ENCODE results near the gene MROH9.
"Not testable (repeated sequence)": the region's sequence is repeated elsewhere in the genome, so short reads cannot be mapped to it uniquely, and the experiment has no call there.

MROH9 gene

GRCh38 chr1:170931650-170932049 lies 3.7 kb upstream of the MROH9 start:
- H3K27me3 Mint-ChIP-seq, result no peaks in the 10 kb centered on the region
- H3K27ac Mint-ChIP-seq, result no peak overlapping the region
- no peak overlapping the region for H3K4me3 Mint-ChIP-seq
- H3K36me3 Mint-ChIP-seq, result no peaks in the 10 kb centered on the region
- H3K9me3 Mint-ChIP-seq (ENCODE audit: low read depth), result no peaks in the 10 kb centered on the region
- H3K4me1 Mint-ChIP-seq (ENCODE audit: low read depth), result no peaks in the 10 kb centered on the region

- H3K36me3 Mint-ChIP-seq, result no peaks in the 10 kb centered on the region
- H3K27ac Mint-ChIP-seq, result no peak overlapping the region
- no peaks in the 10 kb centered on the region for H3K27me3 Mint-ChIP-seq
- no peaks in the 10 kb centered on the region for H3K9me3 Mint-ChIP-seq (ENCODE audit: low read depth)
- no peak overlapping the region for H3K4me3 Mint-ChIP-seq
- no peaks in the 10 kb centered on the region for H3K4me1 Mint-ChIP-seq (ENCODE audit: low read depth)
Measured at GRCh38 chr1:170932236-170932635, 3.1 kb upstream of the MROH9 start.

- Mint-ChIP-seq H3K4me3 (no peak overlapping the region), H3K36me3 (no peaks in the 10 kb centered on the region), H3K4me1 (ENCODE audit: low read depth) (no peaks in the 10 kb centered on the region)
Measured at GRCh38 chr1:170938281-170938680, 2.9 kb downstream of the MROH9 start.

GRCh38 chr1:170939476-170939875 lies 4.1 kb downstream of the MROH9 start:
- Mint-ChIP-seq H3K4me3 (no peak overlapping the region), H3K27ac (no peak overlapping the region), H3K4me1 (ENCODE audit: low read depth) (no peaks in the 10 kb centered on the region), H3K36me3 (no peaks in the 10 kb centered on the region), H3K9me3 (ENCODE audit: low read depth) (peaks cover 3% of the 10 kb centered on the region), H3K27me3 (peaks cover 13% of the 10 kb centered on the region)

More at GRCh38 chr1:170938281-170938680, 2.9 kb downstream of the MROH9 start:
- Mint-ChIP-seq H3K9me3 (ENCODE audit: low read depth) (peaks cover 3% of the 10 kb centered on the region), H3K27ac (no peak overlapping the region), H3K27me3 (peaks cover 11% of the 10 kb centered on the region)

DNA sequence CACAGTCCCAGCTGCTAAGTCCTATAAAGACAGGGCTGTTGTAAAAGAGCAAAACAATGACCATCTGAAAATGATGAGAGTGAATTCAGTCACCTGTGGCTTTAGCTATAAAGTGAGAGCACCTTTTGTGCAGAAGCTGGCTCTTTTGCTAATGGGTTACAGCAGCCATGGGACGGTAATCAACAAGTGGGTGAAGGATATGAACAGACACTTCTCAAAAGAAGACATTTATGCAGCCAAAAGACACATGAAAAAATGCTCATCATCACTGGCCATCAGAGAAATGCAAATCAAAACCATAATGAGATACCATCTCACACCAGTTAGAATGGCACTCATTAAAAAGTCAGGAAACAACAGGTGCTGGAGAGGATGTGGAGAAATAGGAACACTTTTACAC lies 16.4 kb downstream of the MROH9 start:
- not testable (repeated sequence) for H3K27ac Mint-ChIP-seq; H3K9me3 Mint-ChIP-seq (ENCODE audit: low read depth)

GRCh38 chr1:170959385-170959784 lies 24.1 kb downstream of the MROH9 start:
- Mint-ChIP-seq H3K36me3 (no peaks in the 10 kb centered on the region), H3K27ac (no peak overlapping the region), H3K4me1 (ENCODE audit: low read depth) (no peaks in the 10 kb centered on the region), H3K9me3 (ENCODE audit: low read depth) (peaks cover 8% of the 10 kb centered on the region), H3K4me3 (no peak overlapping the region), H3K27me3 (peaks cover 10% of the 10 kb centered on the region)

More for the DNA sequence above, 16.4 kb downstream of the MROH9 start:
- H3K36me3 Mint-ChIP-seq; H3K27me3 Mint-ChIP-seq; H3K4me1 Mint-ChIP-seq (ENCODE audit: low read depth); H3K4me3 Mint-ChIP-seq: not testable (repeated sequence)

DNA sequence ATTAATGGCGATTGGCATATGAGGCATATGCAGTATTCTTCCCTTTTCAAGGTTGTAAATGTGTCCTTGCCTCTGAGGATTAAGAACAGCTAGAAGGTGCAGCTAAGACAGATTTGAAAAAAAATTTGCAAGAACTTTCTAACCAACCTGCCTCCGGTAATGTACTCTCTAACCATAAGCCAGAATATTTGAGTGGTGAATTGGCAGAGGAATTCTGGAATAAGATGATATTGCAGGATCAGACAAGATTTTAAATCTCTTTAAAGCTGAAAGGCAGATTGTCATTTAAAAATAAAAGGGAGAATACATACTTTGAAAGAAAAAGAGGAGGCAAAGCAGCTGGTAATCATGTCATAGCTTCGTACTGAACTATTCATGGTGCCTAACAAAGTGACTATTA lies 29.2 kb downstream of the MROH9 start:
- Mint-ChIP-seq H3K36me3 (no peaks in the 10 kb centered on the region), H3K4me1 (ENCODE audit: low read depth) (no peaks in the 10 kb centered on the region), H3K4me3 (no peak overlapping the region), H3K27me3 (peaks cover 12% of the 10 kb centered on the region), H3K27ac (no peak overlapping the region), H3K9me3 (ENCODE audit: low read depth) (peaks cover 3% of the 10 kb centered on the region)

- H3K36me3 Mint-ChIP-seq, result no peaks in the 10 kb centered on the region
- no peak overlapping the region for H3K4me3 Mint-ChIP-seq
- no peak overlapping the region for H3K27ac Mint-ChIP-seq
- H3K4me1 Mint-ChIP-seq (ENCODE audit: low read depth), result no peaks in the 10 kb centered on the region
- peaks cover 3% of the 10 kb centered on the region for H3K9me3 Mint-ChIP-seq (ENCODE audit: low read depth)
- peaks cover 15% of the 10 kb centered on the region for H3K27me3 Mint-ChIP-seq
Measured at GRCh38 chr1:170967042-170967910, 31.9 kb downstream of the MROH9 start.

GRCh38 chr1:170970256-170970655 lies 34.9 kb downstream of the MROH9 start:
- Mint-ChIP-seq H3K36me3 (no peaks in the 10 kb centered on the region), H3K4me1 (ENCODE audit: low read depth) (no peaks in the 10 kb centered on the region), H3K9me3 (ENCODE audit: low read depth) (no peaks in the 10 kb centered on the region), H3K27ac (no peak overlapping the region), H3K4me3 (no peak overlapping the region), H3K27me3 (peaks cover 12% of the 10 kb centered on the region)

GRCh38 chr1:170978371-170978910 lies 43.1 kb downstream of the MROH9 start:
- Mint-ChIP-seq H3K36me3 (no peaks in the 10 kb centered on the region), H3K27me3 (peaks cover 7% of the 10 kb centered on the region)

DNA sequence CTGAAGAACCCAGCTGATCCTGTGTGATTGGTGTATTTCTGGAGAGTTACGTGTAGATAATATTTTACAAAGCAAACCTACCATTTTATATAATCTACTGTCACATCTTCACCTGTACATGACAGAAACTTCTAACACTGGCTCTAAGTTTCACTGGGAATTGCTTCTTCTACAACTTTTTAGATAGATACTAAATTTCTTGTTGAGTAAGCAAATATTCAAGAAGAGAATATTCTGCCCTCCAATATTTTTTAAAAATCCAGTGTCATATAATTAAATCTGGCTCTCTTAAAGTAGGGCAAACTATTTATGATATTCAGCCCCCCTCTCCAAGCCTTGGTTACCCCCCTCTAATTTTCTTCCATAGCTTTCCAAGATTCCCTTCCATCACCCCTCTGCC lies 50.1 kb downstream of the MROH9 start:
- no peaks in the 10 kb centered on the region for H3K9me3 Mint-ChIP-seq (ENCODE audit: low read depth)
- H3K27me3 Mint-ChIP-seq, result peaks cover 2% of the 10 kb centered on the region
- H3K36me3 Mint-ChIP-seq, result no peaks in the 10 kb centered on the region
- no peak overlapping the region for H3K4me3 Mint-ChIP-seq
- no peaks in the 10 kb centered on the region for H3K4me1 Mint-ChIP-seq (ENCODE audit: low read depth)
- no peak overlapping the region for H3K27ac Mint-ChIP-seq

More at GRCh38 chr1:170978371-170978910, 43.1 kb downstream of the MROH9 start:
- Mint-ChIP-seq H3K4me3 (no peak overlapping the region), H3K4me1 (ENCODE audit: low read depth) (no peaks in the 10 kb centered on the region), H3K9me3 (ENCODE audit: low read depth) (peaks cover 5% of the 10 kb centered on the region), H3K27ac (no peak overlapping the region)

- H3K4me3 Mint-ChIP-seq, result no peak overlapping the region
- H3K27me3 Mint-ChIP-seq, result no peaks in the 10 kb centered on the region
- H3K27ac Mint-ChIP-seq, result no peak overlapping the region
- H3K4me1 Mint-ChIP-seq (ENCODE audit: low read depth), result no peaks in the 10 kb centered on the region
- H3K36me3 Mint-ChIP-seq, result no peaks in the 10 kb centered on the region
- no peaks in the 10 kb centered on the region for H3K9me3 Mint-ChIP-seq (ENCODE audit: low read depth)
Measured at GRCh38 chr1:170986901-170987300, 51.6 kb downstream of the MROH9 start.

GRCh38 chr1:170987424-170987823 lies 52.1 kb downstream of the MROH9 start:
- no peak overlapping the region for H3K4me3 Mint-ChIP-seq
- H3K4me1 Mint-ChIP-seq (ENCODE audit: low read depth), result no peaks in the 10 kb centered on the region
- no peak overlapping the region for H3K27ac Mint-ChIP-seq
- H3K9me3 Mint-ChIP-seq (ENCODE audit: low read depth), result no peaks in the 10 kb centered on the region
- H3K27me3 Mint-ChIP-seq, result no peaks in the 10 kb centered on the region
- H3K36me3 Mint-ChIP-seq, result no peaks in the 10 kb centered on the region

- H3K4me1 Mint-ChIP-seq (ENCODE audit: low read depth), result no peaks in the 10 kb centered on the region
- no peak overlapping the region for H3K4me3 Mint-ChIP-seq
- no peaks in the 10 kb centered on the region for H3K27me3 Mint-ChIP-seq
- no peaks in the 10 kb centered on the region for H3K36me3 Mint-ChIP-seq
- H3K9me3 Mint-ChIP-seq (ENCODE audit: low read depth), result no peaks in the 10 kb centered on the region
- H3K27ac Mint-ChIP-seq, result no peak overlapping the region
Measured at GRCh38 chr1:170993151-170993550, 57.8 kb downstream of the MROH9 start.

GRCh38 chr1:170993717-170994116 lies 58.4 kb downstream of the MROH9 start:
- Mint-ChIP-seq H3K36me3 (no peaks in the 10 kb centered on the region), H3K27me3 (no peaks in the 10 kb centered on the region), H3K27ac (no peak overlapping the region), H3K4me1 (ENCODE audit: low read depth) (no peaks in the 10 kb centered on the region), H3K9me3 (ENCODE audit: low read depth) (no peaks in the 10 kb centered on the region), H3K4me3 (no peak overlapping the region)

GRCh38 chr1:171014880-171015279 lies 79.5 kb downstream of the MROH9 start:
- Mint-ChIP-seq H3K27ac (no peak overlapping the region), H3K9me3 (ENCODE audit: low read depth) (no peaks in the 10 kb centered on the region), H3K27me3 (peaks cover 20% of the 10 kb centered on the region), H3K36me3 (no peaks in the 10 kb centered on the region), H3K4me3 (no peak overlapping the region), H3K4me1 (ENCODE audit: low read depth) (no peaks in the 10 kb centered on the region)
